PC-3 (cell line): Measurements from ENCODE around the gene KRT33A. TPM values are rescaled to one million over a fixed set of nuclear protein-coding genes. Genes with fewer than 3 reads are reported as not detected.

ENCODE experiments used
- ATAC-seq: fragments of 200-7000 bp; cut with Tn5 transposase; 2 replicates; pipeline ENCODE4 v1.9.1; 2020; ENCODE audit warnings: mild to moderate bottlenecking, moderate library complexity
- BruUV-seq: library from RNA; stranded (reverse); fragments of 400-500 nt; replicated peaks from 2 replicates; lab custom pipeline; 2021; lab: Mats Ljungman, UMichigan
- CTCF ChIA-PET: fragments of 300-600 bp; sonication (Branson Sonifier 250); formaldehyde crosslinking; loops from one replicate; lab custom pipeline; 2022; ENCODE audit warnings: antibody characterized with exemption; lab: Charles Lee
- POLR2A ChIA-PET: fragments of 300-600 bp; sonication (Branson Sonifier 250); formaldehyde crosslinking; loops from one replicate; lab custom pipeline; 2022; ENCODE audit warnings: antibody characterized with exemption; ENCODE audit not compliant: unreplicated experiment; lab: Charles Lee
- DNase-seq: peaks from one replicate; pipeline ENCODE4 v3.0.0-alpha.2; 2015
- H2AFZ ChIP-seq: fragments of 300-600 bp; sonication (generic); 2 replicates; pipeline ENCODE4 v1.6.0; 2016; ENCODE audit warnings: antibody characterized with exemption, low read length
- H3F3A ChIP-seq: fragments of 300-600 bp; sonication (generic); one replicate; pipeline ENCODE4 v1.6.0; 2017; ENCODE audit warnings: antibody characterized with exemption, low read length, control low read depth, mild to moderate bottlenecking; ENCODE audit not compliant: unreplicated experiment
- H3K27ac ChIP-seq: fragments of 300-600 bp; sonication (generic); 2 replicates; pipeline ENCODE4 v1.5.1; 2016; ENCODE audit warnings: mild to moderate bottlenecking, low read length
- H3K27me3 ChIP-seq: fragments of 300-600 bp; sonication (generic); 2 replicates; pipeline ENCODE4 v1.6.1; 2016; ENCODE audit warnings: low read length, mixed read lengths
- H3K36me3 ChIP-seq: fragments of 300-600 bp; sonication (generic); 2 replicates; pipeline ENCODE4 v1.6.1; 2016; ENCODE audit warnings: low read depth, mixed run types, low read length, mixed read lengths
- H3K4me1 ChIP-seq: fragments of 300-600 bp; sonication (generic); 2 replicates; pipeline ENCODE4 v1.5.1; 2016; ENCODE audit warnings: low read length; ENCODE audit not compliant: insufficient read depth
- H3K4me2 ChIP-seq: fragments of 300-600 bp; sonication (generic); 2 replicates; pipeline ENCODE4 v1.6.0; 2016; ENCODE audit warnings: low read length
- H3K4me3 ChIP-seq: fragments of 300-600 bp; sonication (generic); 2 replicates; pipeline ENCODE4 v1.5.1; 2016; ENCODE audit warnings: mild to moderate bottlenecking, low read length, mixed read lengths
- H3K79me2 ChIP-seq: fragments of 300-600 bp; sonication (generic); 2 replicates; pipeline ENCODE4 v1.6.1; 2017; ENCODE audit warnings: low read length, mixed read lengths
- H3K9ac ChIP-seq: fragments of 300-600 bp; sonication (generic); 2 replicates; pipeline ENCODE4 v1.6.0; 2016; ENCODE audit warnings: mild to moderate bottlenecking, low read length
- H3K9me2 ChIP-seq: fragments of 300-600 bp; sonication (generic); replicated peaks from 2 replicates; pipeline ENCODE4 v1.6.1; 2016; ENCODE audit warnings: mixed run types, low read length, mixed read lengths
- H3K9me3 ChIP-seq: fragments of 300-600 bp; sonication (generic); 2 replicates; pipeline ENCODE4 v1.6.1; 2016; ENCODE audit warnings: low read length, mixed read lengths
- H4K20me1 ChIP-seq: fragments of 300-600 bp; sonication (generic); 2 replicates; pipeline ENCODE4 v1.6.1; 2016; ENCODE audit warnings: low read length, mixed read lengths
- EZH2 ChIP-seq: fragments of 300-600 bp; sonication (generic); IDR thresholded peaks from one replicate; pipeline ENCODE4 v1.6.1; 2017; ENCODE audit warnings: antibody characterized with exemption, mild to moderate bottlenecking, low read length; ENCODE audit not compliant: unreplicated experiment
- EZH2phosphoT487 ChIP-seq: fragments of 300-600 bp; sonication (generic); IDR thresholded peaks from 2 replicates; pipeline ENCODE4 v1.6.1; 2018; ENCODE audit warnings: mild to moderate bottlenecking, antibody characterized with exemption, low read length, borderline replicate concordance
- intact Hi-C: fragments of 100-400 bp; cut with micrococcal nuclease; formaldehyde crosslinking; loops from 2 replicates; pipeline ENCODE4 v1.9.0; 2023
- total RNA-seq: library from RNA; depleted of rRNA; stranded (reverse); fragments of >200 nt; gene quantifications from 2 replicates; pipeline ENCODE4 v1.2.3, GENCODE V29; 2014
- TF ChIP-seq, protein P1 (sequence below): fragments of 300-600 bp; sonication (generic); conservative IDR thresholded peaks from 2 replicates; pipeline ENCODE4 v1.5.1; 2017; ENCODE audit warnings: antibody characterized with exemption, low read depth, mild to moderate bottlenecking, low read length

KRT33A gene
- total RNA-seq, 1 experiment from 2014 or later, result not detected

DNA sequence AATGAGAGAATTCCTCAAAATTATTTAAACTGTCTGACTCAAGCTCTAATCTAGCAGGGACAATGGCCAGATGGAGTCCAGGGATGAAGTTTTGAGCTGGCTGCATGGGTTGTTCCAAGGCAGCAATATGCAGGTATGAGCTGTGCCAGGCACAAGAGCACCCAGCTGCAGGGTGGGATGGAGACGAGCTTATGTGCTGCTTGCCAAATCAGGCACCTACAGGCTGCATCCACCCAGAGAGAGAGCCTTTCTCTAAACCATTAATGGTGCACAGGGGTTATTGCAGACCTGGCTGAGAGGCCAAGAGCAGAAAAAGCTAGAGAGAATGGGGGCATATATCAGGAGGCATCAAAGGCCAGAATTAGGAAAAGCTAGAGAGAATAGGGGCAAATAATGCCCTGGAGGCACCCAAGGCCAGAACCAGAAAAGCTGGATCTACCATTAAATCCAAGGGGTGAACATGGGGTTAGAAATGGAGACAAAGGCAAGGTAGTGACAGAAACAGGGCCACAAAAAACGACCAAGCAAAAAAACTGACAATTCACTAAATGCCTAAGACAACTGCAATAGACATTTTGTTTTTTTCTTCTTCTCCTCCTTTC, 11.0 kb downstream of the KRT33A start:
- H2AFZ ChIP-seq, result no peak overlapping the region
- H3K4me2 ChIP-seq, result no peak overlapping the region
- no peaks in the 10 kb centered on the region for H3F3A ChIP-seq
- no TSS peak for BruUV-seq
- TF ChIP-seq, protein P1, sequence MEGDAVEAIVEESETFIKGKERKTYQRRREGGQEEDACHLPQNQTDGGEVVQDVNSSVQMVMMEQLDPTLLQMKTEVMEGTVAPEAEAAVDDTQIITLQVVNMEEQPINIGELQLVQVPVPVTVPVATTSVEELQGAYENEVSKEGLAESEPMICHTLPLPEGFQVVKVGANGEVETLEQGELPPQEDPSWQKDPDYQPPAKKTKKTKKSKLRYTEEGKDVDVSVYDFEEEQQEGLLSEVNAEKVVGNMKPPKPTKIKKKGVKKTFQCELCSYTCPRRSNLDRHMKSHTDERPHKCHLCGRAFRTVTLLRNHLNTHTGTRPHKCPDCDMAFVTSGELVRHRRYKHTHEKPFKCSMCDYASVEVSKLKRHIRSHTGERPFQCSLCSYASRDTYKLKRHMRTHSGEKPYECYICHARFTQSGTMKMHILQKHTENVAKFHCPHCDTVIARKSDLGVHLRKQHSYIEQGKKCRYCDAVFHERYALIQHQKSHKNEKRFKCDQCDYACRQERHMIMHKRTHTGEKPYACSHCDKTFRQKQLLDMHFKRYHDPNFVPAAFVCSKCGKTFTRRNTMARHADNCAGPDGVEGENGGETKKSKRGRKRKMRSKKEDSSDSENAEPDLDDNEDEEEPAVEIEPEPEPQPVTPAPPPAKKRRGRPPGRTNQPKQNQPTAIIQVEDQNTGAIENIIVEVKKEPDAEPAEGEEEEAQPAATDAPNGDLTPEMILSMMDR, result no peak
- TF ChIP-seq EZH2, result no peak
- TF ChIP-seq EZH2phosphoT487, result no peak
- intact Hi-C loops, result no loop called here
- H4K20me1 ChIP-seq, result no peaks in the 10 kb centered on the region
- POLR2A ChIA-PET, result interaction anchor here (0.7 kb wide), 1 partner anchor 494 kb away, joined by 3 read pairs; no protein-coding TSS in a partner anchor
- H3K79me2 ChIP-seq, result no peaks in the 10 kb centered on the region
- DNase-seq, result no peak
- H3K4me3 ChIP-seq, result no peak overlapping the region
- H3K27ac ChIP-seq, result no peak overlapping the region
- H3K4me1 ChIP-seq, result no peaks in the 10 kb centered on the region
- no peak for ATAC-seq
- no peak overlapping the region for H3K9ac ChIP-seq
- no peaks in the 10 kb centered on the region for H3K9me3 ChIP-seq
- CTCF ChIA-PET, result no interaction called here
- H3K27me3 ChIP-seq, result no peaks in the 10 kb centered on the region
- no peaks in the 10 kb centered on the region for H3K9me2 ChIP-seq
- H3K36me3 ChIP-seq, result no peaks in the 10 kb centered on the region

DNA sequence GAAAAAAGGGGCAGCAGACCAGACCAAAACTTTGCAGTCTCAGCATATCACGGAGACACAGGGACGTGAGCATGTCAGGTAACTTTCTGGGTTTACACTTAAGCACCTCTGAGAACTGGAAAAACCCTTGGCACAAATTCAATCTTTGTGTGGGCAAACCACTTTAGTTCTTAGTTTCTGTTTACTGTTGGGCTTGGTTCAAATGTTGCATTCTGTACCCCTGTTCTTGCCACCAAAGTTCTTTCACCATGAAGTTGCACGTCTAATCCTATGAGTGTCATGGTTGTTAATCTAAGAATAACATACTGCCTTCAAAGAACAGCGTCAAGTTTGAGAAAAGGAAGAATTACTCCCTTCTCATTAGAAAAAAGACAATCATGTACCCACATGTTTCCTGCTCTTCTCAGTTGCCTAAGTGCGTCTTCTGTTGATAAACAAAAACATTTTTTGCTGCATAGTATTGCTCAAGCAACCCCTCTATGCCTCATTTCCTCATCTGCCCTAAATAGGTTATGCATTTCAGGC, 11.6 kb downstream of the KRT33A start:
- DNase-seq, result peak; percentile 21

More for the DNA sequence above, 11.6 kb downstream of the KRT33A start:
- Histone ChIP-seq H3K36me3 (no peaks in the 10 kb centered on the region), H4K20me1 (no peaks in the 10 kb centered on the region), H3K27me3 (no peaks in the 10 kb centered on the region), H2AFZ (peak overlapping the region; percentile 7; the same call in 1 of the 2 replicates), H3K9me3 (no peaks in the 10 kb centered on the region), H3K9me2 (no peaks in the 10 kb centered on the region), H3K79me2 (no peaks in the 10 kb centered on the region), H3K27ac (no peak overlapping the region), H3K9ac (no peak overlapping the region), H3K4me3 (no peak overlapping the region), H3K4me2 (no peak overlapping the region), H3F3A (no peaks in the 10 kb centered on the region), H3K4me1 (no peaks in the 10 kb centered on the region)
- BruUV-seq, result no TSS peak
- ATAC-seq, result no peak
- intact Hi-C loops, result no loop called here
- ChIA-PET POLR2A (no interaction called here), CTCF (no interaction called here)
- TF ChIP-seq EZH2 (no peak), EZH2phosphoT487 (no peak)
- TF ChIP-seq, protein P1, result no peak
